Natural killer cell (primary cell): ENCODE measurements around the gene RPA4. TPM values are rescaled to one million over a fixed set of nuclear protein-coding genes. Genes with fewer than 3 reads are reported as not detected.
"Not testable (repeated sequence)": the region's sequence is repeated elsewhere in the genome, so short reads cannot be mapped to it uniquely, and the experiment has no call there.

Experiments used
- ATAC-seq, 3 donors: fragments of 150-1000 bp in 2 of 3; fragments of 200-7000 bp in 1 of 3; cut with Tn5 transposase; 1 replicate in 1 of 3; 2 replicates in 2 of 3; pipeline ENCODE4 v1.10.0; 2021; ENCODE audit warnings: mild to moderate bottlenecking in 2 of 3, moderate library complexity in 2 of 3
- DNase-seq, 2 donors: peaks; one replicate each; pipeline versions ENCODE4 v3.0.0 to v3.0.0-alpha.2; 2013 to 2021; ENCODE audit warnings: mixed read lengths in 1 of 2
- H3K27ac ChIP-seq: one replicate; pipeline ENCODE4 v1.5.1; 2013; ENCODE audit warnings: mild to moderate bottlenecking, low read length
- H3K27me3 ChIP-seq: one replicate; pipeline ENCODE4 v1.6.1; 2013; ENCODE audit warnings: low read length; ENCODE audit not compliant: control insufficient read depth, insufficient read depth
- H3K36me3 ChIP-seq: one replicate; pipeline ENCODE4 v1.6.1; 2013; ENCODE audit warnings: low read length; ENCODE audit not compliant: control insufficient read depth, insufficient read depth
- H3K4me1 ChIP-seq: one replicate; pipeline ENCODE4 v1.6.1; 2013; ENCODE audit warnings: low read length; ENCODE audit not compliant: control insufficient read depth, insufficient read depth
- H3K4me3 ChIP-seq: one replicate; pipeline ENCODE4 v1.5.1; 2013; ENCODE audit warnings: low read length
- H3K9me3 ChIP-seq: one replicate; pipeline ENCODE4 v1.6.1; 2013; ENCODE audit warnings: low read length; ENCODE audit not compliant: control insufficient read depth, insufficient read depth
- H3K27ac Mint-ChIP-seq, 2 donors: one replicate each; pipeline ENCODE4 v1.8.0; 2022; ENCODE audit warnings: mild to moderate bottlenecking in 2 of 2, mixed read lengths in 2 of 2, moderate library complexity in 1 of 2
- H3K27me3 Mint-ChIP-seq, 2 donors: one replicate each; pipeline ENCODE4 v1.8.0; 2022; ENCODE audit warnings: low read depth in 2 of 2, mixed read lengths in 2 of 2
- H3K36me3 Mint-ChIP-seq: one replicate; pipeline ENCODE4 v1.8.0; 2022; ENCODE audit warnings: mixed read lengths
- H3K4me1 Mint-ChIP-seq, 2 donors: one replicate each; pipeline ENCODE4 v1.8.0; 2022; ENCODE audit warnings: mixed read lengths in 2 of 2
- H3K4me3 Mint-ChIP-seq: one replicate; pipeline ENCODE4 v1.8.0; 2022; ENCODE audit warnings: mild to moderate bottlenecking, moderate library complexity, mixed read lengths
- H3K9me3 Mint-ChIP-seq, 2 donors: one replicate each; pipeline ENCODE4 v1.8.0; 2022; ENCODE audit warnings: mixed read lengths in 2 of 2
- WGBS: methylation state at CpG from one replicate; pipeline ENCODE4 v1.1.7; 2013; ENCODE audit warnings: missing lambda C conversion rate; ENCODE audit not compliant: insufficient coverage; 5-methylcytosine and 5-hydroxymethylcytosine counted together
- intact Hi-C: fragments of 100-400 bp; cut with micrococcal nuclease; formaldehyde crosslinking; loops from one replicate; pipeline ENCODE4 v1.14.2; 2022
- total RNA-seq, 4 donors: library from RNA; stranded (reverse); fragments of 120-200 nt in 1 of 4; gene quantifications; one replicate each; pipeline versions ENCODE4 v1.2.3 to v1.2.4, GENCODE V29; 2013 to 2022
- TF ChIP-seq, protein P1 (sequence below): fragments of 200-600 bp; IDR thresholded peaks from one replicate; pipeline ENCODE4 v1.8.0; 2022; ENCODE audit warnings: antibody characterized with exemption

The RPA4 gene
- total RNA-seq, 3 donors from 2014 or later (not counting 1 experiment from before 2014, with no cell fraction given) = 0.99 to 1.5 (median 1.3) TPM

DNA sequence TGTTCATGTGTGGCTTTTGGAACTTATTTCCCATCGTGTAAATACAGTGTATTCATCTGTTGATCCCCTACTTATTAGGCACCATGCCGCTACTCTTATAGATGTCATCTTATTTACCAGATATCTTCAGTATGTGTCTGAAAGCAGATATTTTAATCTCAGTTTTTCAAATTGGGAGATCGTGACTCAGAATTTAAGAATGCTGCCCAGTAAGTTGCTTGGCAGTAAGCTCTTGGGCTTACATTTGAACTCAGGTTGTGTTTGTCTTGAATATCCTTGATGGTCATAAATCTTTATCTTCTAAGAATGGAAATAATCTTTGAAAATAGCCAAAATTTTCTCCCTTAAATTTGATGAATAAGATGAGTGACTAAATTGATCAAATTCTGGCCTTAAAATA lies 45.9 kb upstream of the RPA4 start:
- WGBS = 100% methylated on average over 1 of the region's 3 CpGs
- no peaks in the 10 kb centered on the region for H3K36me3 ChIP-seq

GRCh38 chrX:96838537-96838936 lies 45.2 kb upstream of the RPA4 start:
- H3K9me3 Mint-ChIP-seq = no peaks in the 10 kb centered on the region
- TF ChIP-seq, protein P1, sequence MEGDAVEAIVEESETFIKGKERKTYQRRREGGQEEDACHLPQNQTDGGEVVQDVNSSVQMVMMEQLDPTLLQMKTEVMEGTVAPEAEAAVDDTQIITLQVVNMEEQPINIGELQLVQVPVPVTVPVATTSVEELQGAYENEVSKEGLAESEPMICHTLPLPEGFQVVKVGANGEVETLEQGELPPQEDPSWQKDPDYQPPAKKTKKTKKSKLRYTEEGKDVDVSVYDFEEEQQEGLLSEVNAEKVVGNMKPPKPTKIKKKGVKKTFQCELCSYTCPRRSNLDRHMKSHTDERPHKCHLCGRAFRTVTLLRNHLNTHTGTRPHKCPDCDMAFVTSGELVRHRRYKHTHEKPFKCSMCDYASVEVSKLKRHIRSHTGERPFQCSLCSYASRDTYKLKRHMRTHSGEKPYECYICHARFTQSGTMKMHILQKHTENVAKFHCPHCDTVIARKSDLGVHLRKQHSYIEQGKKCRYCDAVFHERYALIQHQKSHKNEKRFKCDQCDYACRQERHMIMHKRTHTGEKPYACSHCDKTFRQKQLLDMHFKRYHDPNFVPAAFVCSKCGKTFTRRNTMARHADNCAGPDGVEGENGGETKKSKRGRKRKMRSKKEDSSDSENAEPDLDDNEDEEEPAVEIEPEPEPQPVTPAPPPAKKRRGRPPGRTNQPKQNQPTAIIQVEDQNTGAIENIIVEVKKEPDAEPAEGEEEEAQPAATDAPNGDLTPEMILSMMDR = no peak
- no peak for DNase-seq
- Histone ChIP-seq H3K27me3 (no peaks in the 10 kb centered on the region), H3K4me1 (no peaks in the 10 kb centered on the region), H3K4me3 (no peak overlapping the region), H3K9me3 (no peaks in the 10 kb centered on the region), H3K27ac (no peak overlapping the region), H3K36me3 (no peaks in the 10 kb centered on the region)
- no peaks in the 10 kb centered on the region for H3K27me3 Mint-ChIP-seq
- H3K4me1 Mint-ChIP-seq = peaks cover 0 to 5% of the 10 kb centered on the region in 2 donors
- H3K4me3 Mint-ChIP-seq = no peak overlapping the region
- intact Hi-C loops = no loop called here
- no CpG with 5 or more reads among the region's 1 CpG for WGBS
- H3K27ac Mint-ChIP-seq = no peak overlapping the region
- no peak for ATAC-seq
- H3K36me3 Mint-ChIP-seq = no peaks in the 10 kb centered on the region

More for the DNA sequence above, 45.9 kb upstream of the RPA4 start:
- Mint-ChIP-seq H3K27me3 (no peaks in the 10 kb centered on the region), H3K36me3 (no peaks in the 10 kb centered on the region), H3K4me3 (no peak overlapping the region), H3K27ac (no peak overlapping the region), H3K4me1 (peaks cover 0 to 5% of the 10 kb centered on the region in 2 donors), H3K9me3 (no peaks in the 10 kb centered on the region)
- ATAC-seq (no peak), DNase-seq (no peak)
- no peak overlapping the region for H3K4me3 ChIP-seq
- H3K9me3 ChIP-seq = no peaks in the 10 kb centered on the region
- TF ChIP-seq, protein P1 = no peak
- H3K4me1 ChIP-seq = no peaks in the 10 kb centered on the region
- intact Hi-C loops = no loop called here
- no peak overlapping the region for H3K27ac ChIP-seq
- H3K27me3 ChIP-seq = no peaks in the 10 kb centered on the region

DNA sequence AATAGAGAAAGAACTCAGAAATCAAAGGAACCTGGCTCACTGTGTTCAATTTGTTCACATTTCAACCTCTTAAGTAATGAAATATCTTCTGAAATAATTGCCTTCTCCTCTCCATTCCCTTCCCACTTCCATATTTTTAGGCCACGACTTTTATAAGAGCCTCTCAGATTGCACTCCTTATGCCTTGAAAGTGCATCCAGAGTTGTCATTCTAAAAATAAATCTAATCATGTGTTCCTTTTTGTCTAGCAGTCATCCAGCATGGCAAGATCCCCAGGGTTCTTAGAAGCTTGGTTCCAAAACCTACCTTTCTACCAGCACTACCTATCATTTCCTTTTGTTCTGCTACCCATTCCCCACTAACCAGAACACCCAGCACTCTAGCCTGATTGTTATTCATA lies 42.4 kb upstream of the RPA4 start:
- Mint-ChIP-seq H3K9me3 (no peaks in the 10 kb centered on the region), H3K27me3 (no peaks in the 10 kb centered on the region), H3K36me3 (no peaks in the 10 kb centered on the region), H3K27ac (no peak overlapping the region), H3K4me1 (peaks cover 0 to 5% of the 10 kb centered on the region in 2 donors), H3K4me3 (no peak overlapping the region)
- WGBS = 89% methylated on average over 1 of the region's 1 CpG
- Histone ChIP-seq H3K27me3 (no peaks in the 10 kb centered on the region), H3K9me3 (no peaks in the 10 kb centered on the region), H3K27ac (no peak overlapping the region), H3K4me1 (no peaks in the 10 kb centered on the region), H3K36me3 (no peaks in the 10 kb centered on the region), H3K4me3 (no peak overlapping the region)
- intact Hi-C loops = no loop called here
- DNase-seq (no peak), ATAC-seq (no peak)
- TF ChIP-seq, protein P1 = no peak

- H3K27me3 ChIP-seq, DNase-seq, H3K27ac Mint-ChIP-seq, H3K27me3 Mint-ChIP-seq, H3K27ac ChIP-seq, H3K4me1 ChIP-seq, ATAC-seq, H3K4me3 Mint-ChIP-seq, H3K9me3 ChIP-seq, H3K4me1 Mint-ChIP-seq, intact Hi-C loops, H3K9me3 Mint-ChIP-seq, H3K36me3 ChIP-seq, H3K4me3 ChIP-seq, H3K36me3 Mint-ChIP-seq: not testable (repeated sequence)
- 92% methylated on average over 3 of the region's 3 CpGs for WGBS
These were observed 41.8 kb upstream of the RPA4 start for GRCh38 chrX:96841866-96842265.
